GM21515 (cell line): Measurements from ENCODE around the gene TOM1.

ENCODE experiments used
- ATAC-seq: cut with Tn5 transposase; IDR thresholded peaks from one replicate; pipeline ENCODE4 v1.9.1; 2021; ENCODE audit not compliant: unreplicated experiment

TOM1 gene

GRCh38 chr22:35367331-35367886 lies 67.7 kb downstream of the TOM1 start:
- no peak for ATAC-seq

DNA sequence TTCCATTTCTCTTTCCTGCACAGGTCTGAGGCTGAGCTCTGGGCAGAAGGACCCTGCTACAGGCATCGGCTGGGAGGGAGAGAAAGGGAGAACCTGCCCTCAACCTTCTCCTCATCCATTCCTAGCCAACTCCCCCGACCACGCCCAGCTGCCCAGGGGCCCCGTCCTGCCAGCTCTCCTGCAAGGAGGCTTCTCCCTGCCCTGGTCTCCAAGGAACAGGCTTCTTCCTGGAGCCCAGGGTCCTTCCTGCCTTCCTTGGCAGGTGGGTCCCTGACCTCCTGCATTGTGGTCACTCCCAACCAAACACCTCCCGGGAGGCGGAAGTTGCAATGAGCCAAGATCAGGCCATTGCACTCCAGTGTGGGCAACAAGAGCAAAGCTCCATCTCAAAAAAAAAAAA lies 68.7 kb downstream of the TOM1 start:
- no peak for ATAC-seq

DNA sequence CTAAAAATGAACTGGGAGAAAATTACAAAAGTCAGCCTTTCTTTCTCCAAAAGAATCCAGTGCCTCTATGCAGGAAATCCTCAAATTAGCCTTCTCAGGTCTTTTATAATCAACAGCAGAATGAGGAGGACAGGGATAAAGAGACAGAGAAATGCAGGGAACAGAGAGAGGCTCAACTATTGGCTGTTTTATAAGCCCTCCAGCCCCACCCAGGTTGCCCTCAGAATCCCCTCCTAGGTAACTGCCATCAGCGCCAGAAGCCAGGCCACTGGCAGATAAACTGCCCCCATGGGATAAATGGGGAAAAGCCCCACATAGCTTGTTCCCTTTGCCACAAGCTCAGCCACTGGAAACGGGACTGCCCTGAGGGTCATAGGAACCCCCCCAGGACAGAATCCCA lies 70.3 kb downstream of the TOM1 start:
- ATAC-seq, result no peak

- no peak for ATAC-seq
These were observed 74.1 kb downstream of the TOM1 start for GRCh38 chr22:35373781-35374180.

GRCh38 chr22:35375031-35375430 lies 75.3 kb downstream of the TOM1 start:
- no peak for ATAC-seq

DNA sequence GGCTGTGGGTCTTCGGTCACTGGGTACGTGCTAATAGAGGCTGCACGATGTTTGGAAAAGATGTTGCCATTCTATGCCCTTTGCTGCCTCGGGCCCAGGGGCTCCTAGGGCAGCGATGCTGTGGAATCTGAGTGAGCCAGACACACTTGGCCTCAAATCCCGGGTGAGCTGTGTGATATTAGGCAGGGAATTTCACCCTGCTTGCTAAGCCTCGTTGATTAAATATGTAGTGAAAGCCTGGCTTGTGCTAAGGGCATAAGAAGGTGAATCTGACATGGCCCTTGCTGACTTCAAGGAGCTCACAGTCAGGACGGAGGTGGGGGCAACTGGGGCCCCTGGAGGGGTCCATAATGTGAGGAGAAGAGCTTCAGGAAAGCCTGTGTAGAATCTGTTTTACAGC lies 75.8 kb downstream of the TOM1 start:
- no peak for ATAC-seq

DNA sequence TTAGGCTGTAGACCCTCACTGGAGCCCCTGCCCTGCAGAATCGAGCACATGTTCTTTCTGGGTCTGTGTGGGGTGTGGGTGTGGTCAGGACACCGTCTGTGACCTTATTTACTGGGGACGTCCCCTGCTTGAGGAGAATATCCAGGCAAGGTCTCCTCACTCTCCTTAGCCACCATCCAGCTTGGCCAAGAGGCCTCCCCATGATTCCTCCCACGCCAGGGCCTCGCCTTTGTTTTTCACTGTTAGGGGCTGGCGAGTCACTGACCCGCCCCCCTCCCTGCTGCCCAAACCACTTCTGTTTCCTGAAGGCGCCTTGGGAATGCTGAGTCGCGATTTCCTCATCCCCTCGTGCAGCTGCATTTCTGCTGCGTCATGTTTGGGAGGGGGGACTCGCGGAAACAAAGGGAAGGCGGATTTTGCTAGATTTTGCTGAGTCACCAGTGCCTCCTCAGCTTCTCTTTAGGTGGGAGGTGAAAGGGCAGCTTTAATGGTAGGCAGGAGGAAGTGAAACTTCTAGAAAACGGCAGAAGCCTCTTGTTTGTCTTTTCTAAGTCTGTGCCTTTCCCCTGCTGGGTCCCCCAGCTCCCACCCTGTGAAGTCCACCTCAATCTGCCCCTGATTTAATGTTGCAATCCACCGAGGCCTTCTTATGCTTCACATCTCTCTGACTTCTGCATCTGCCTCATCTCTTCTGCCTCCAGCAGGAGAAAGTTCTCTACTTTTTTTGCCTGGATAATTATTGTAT lies 77.2 kb downstream of the TOM1 start:
- no peak for ATAC-seq

DNA sequence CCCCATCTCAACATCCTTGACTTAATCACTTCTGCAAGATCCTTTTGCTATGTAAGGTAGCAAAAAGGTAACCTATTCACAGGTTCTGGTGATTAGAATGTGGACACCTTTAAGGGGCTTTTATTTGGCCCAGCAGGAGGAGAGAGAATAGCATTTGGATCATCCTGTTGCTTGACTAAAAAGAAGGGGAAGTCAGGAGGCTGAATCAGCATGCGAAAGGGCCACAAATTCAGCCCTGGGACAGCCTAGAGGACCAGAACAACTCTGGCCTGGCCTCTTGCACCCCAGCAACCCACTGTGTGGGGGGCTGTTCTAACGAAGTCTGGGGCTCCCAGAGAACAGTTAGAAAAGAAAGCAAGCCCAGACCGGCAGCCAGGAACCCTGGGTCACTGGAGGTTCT lies 78.0 kb downstream of the TOM1 start:
- no peak for ATAC-seq

DNA sequence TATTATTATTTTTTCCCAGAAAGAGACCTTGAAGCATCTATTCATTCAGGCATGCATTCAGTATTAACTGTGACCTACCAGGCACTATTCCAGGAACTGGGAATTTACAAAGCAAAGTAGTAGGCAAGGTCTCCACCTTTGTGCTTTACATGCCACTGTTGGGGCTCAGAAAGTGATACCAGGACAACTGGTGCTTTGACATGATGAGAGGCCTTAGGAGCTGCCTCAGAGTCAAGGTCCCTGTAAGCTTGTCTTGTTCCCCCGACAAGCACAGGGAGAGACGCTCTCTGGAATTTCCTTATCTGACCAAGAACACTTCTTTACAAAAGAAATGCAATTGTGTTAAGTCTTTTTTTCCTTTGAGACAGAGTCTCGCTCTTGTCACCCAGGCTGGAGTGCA lies 78.9 kb downstream of the TOM1 start:
- ATAC-seq, result no peak

DNA sequence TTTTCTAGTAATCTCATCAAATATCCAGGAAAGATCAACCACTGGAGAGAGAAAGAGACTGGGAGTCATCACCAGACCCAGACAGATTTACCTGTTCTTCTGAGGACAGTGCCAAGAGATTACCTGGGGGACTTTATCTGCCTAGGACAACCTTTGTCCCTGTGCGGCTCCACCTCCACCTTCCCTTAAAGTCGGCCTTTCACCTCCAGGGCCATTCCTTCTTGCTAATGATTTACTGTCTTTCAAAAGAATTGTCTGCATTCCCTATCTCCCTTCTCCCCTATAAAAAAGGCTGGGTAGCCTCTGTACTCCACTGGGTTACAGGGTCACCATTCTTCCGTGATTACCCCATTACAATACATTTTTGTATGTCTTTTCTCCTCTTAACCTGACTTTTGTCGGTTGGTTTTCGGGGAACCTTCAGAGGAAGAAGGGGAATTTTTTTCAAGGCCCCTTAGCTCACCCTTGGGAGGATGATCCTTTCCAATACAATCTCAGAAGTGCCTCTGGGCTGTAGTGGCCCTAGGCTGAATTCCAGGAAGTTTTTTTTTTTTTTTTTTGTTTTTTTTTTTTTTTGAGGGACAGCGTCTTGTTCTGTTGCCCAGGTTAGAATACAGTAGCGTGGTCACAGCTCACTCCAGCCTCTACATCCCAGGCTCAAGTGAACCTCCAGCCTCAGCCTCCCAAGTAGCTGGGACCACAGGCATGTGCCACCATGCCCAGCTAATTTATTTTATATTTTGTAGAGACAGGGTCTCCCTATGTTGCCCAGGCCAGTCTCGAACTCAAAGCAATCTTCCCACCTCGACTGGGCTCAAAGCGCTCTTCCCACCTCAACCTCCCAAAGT lies 79.7 kb downstream of the TOM1 start:
- ATAC-seq, result no peak

GRCh38 chr22:35380013-35380412 lies 80.3 kb downstream of the TOM1 start:
- ATAC-seq, result no peak

GRCh38 chr22:35380537-35381423 lies 81.1 kb downstream of the TOM1 start, which contains the start of gene HMOX1:
Gene HMOX1 (plus strand): TSS chr22:35381096. CDS start chr22:35381174, 78 bp downstream.
- no peak for ATAC-seq

DNA sequence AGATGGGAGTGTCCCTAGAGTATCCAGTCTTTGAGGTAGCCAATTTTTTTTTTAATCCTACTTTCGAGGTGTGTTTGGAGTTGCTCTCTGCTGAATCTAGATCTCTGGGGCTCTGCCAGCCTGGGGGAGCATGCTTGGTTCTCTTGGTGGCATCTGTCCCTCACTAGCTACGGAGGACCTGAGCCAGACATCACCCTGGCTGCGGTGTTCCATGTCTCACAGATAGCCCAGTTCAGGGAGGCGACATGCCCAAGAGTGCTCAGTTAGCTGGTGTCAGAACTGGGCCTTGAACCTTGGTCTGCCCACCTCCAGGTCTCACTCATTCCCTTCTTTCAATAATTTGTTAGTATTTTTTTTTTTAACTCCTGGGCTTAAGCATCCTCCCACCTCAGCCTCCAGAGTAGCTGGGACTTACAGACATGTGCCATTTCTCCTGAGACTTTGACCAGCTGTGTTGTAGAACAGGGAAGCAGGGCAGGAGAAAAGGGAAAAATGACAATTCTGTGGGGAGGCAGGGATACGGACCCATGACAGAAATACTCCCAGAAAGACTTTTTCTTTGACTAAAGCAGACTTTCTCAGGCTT lies 81.8 kb downstream of the TOM1 start:
- no peak for ATAC-seq

DNA sequence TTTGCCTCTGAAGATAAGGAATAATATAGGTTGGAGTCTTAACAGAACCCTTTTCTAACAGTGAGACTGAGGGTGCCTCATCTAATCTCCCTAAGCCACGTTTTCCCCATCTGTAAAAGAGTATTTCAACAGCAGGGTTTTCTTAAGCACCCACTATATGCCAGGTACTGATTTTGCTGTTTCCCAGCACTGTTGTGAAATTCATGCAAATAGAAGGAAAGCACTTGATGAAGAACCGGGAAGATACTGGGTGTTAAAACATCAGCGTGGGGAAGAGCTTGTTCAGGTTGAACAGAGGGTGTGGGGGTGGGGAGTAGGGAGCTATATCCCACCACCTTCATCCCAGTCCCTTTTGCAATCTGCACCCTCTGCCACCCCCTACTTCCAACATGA lies 84.0 kb downstream of the TOM1 start:
- ATAC-seq, result no peak

- no peak for ATAC-seq
These were observed 84.8 kb downstream of the TOM1 start for GRCh38 chr22:35384527-35384926.

DNA sequence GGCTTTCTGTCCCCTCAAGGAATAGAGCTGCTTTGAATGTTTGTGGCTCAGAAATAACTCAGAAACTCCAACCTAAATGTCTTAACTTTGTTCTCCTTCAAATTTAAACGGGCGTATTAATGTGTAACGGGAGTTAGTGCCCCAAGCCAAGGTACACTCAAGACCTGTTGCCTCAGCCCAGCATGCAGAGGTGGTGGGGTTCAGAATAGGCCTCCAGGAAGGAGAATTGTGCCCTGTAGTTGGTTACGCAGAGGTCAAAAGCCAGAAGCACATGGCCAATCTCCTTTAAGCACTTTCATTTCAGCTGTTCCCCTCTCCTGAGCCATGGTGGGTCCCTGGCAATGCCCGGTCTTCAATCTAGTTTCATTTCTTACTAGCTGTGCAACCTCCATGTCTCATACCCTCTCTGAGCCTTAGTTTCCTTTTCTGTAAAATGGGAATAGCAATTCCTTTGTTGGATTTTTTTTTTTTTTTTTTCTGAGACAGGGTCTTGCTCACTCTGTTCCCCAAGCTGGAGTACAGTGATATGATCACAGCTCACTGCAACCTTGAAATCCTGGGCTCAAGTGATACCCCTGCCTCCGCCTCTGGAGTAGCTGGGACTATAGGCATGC lies 85.4 kb downstream of the TOM1 start:
- ATAC-seq, result no peak

DNA sequence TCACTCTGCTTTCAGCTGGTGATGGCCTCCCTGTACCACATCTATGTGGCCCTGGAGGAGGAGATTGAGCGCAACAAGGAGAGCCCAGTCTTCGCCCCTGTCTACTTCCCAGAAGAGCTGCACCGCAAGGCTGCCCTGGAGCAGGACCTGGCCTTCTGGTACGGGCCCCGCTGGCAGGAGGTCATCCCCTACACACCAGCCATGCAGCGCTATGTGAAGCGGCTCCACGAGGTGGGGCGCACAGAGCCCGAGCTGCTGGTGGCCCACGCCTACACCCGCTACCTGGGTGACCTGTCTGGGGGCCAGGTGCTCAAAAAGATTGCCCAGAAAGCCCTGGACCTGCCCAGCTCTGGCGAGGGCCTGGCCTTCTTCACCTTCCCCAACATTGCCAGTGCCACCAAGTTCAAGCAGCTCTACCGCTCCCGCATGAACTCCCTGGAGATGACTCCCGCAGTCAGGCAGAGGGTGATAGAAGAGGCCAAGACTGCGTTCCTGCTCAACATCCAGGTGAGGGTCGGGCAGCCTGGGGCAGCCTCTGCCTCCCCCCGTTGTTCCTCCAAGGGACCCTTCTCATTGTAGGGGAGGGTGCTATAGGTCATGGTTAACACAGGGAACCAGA lies 87.1 kb downstream of the TOM1 start:
- ATAC-seq, result no peak

- no peak for ATAC-seq
These were observed 91.2 kb downstream of the TOM1 start for GRCh38 chr22:35390933-35391332.

- ATAC-seq, result no peak
These were observed 92.7 kb downstream of the TOM1 start for GRCh38 chr22:35392357-35392756.
